ENCODE results near the gene CDKN1B. TPM values are rescaled to one million over a fixed set of nuclear protein-coding genes. Genes with fewer than 3 reads are reported as not detected.

The CDKN1B gene
- total RNA-seq, 1 experiment from 2014 or later = 25.9 TPM

GRCh38 chr12:12720052-12720451 lies 2.9 kb downstream of the CDKN1B start:
- ChIA-PET CTCF (interaction anchor here (0.6 kb wide), 1 partner anchor 401 kb away, joined by 7 read pairs; no protein-coding TSS in a partner anchor), POLR2A (no interaction called here)
- intact Hi-C loops (cut with micrococcal nuclease; ENCODE audit: unreplicated experiment) (no loop called here), in situ Hi-C loops (cut with HindIII; ENCODE audit: low pct_unique_long_range_greater_than_20kb, low sequenced_read_pairs) (no loop called here)
- no peak for ATAC-seq
- peak overlapping the region; percentile 72 to 93 for H3K4me3 ChIP-seq (ENCODE audit: low read depth in 2 of 2, low read length in 2 of 2)
- H3K36me3 ChIP-seq (ENCODE audit: control insufficient read depth, insufficient read depth, low read length) = peaks cover 11% of the 10 kb centered on the region
- TF ChIP-seq TCF7L2 (IDR thresholded peaks at IDR 0.05; ENCODE audit: low read depth, low read length) = no peak
- TF ChIP-seq POLR2AphosphoS5 (IDR thresholded peaks at IDR 0.05; ENCODE audit: low read depth, low read length) = no peak; the same call in 1 of the 2 replicates
- TF ChIP-seq REST (IDR thresholded peaks at IDR 0.05; ENCODE audit: insufficient read depth in 1 of 2, low read depth in 2 of 2, low read length in 1 of 2) = no peak
- no peak for TF ChIP-seq CTCF (IDR thresholded peaks at IDR 0.05)
- TF ChIP-seq SIN3A (IDR thresholded peaks at IDR 0.05; ENCODE audit: borderline replicate concordance, insufficient read depth, low read depth, low read length) = no peak
- no TSS peak for BruUV-seq (replicated peaks)
- no peaks in the 10 kb centered on the region for H3K9me3 ChIP-seq (ENCODE audit: control insufficient read depth, insufficient read depth, low read depth, low read length)
- peak overlapping the region; percentile 96 for H3K27ac ChIP-seq (ENCODE audit: low read length)
- peaks cover 35% of the 10 kb centered on the region for H3K4me1 ChIP-seq (ENCODE audit: control insufficient read depth, insufficient read depth, low read length)
- H3K27me3 ChIP-seq (ENCODE audit: control insufficient read depth, insufficient read depth, low read length) = no peaks in the 10 kb centered on the region
- no peak for DNase-seq (ENCODE audit: low read depth, low spot score)

- H3K36me3 ChIP-seq (ENCODE audit: control insufficient read depth, insufficient read depth, low read length) = peaks cover 11% of the 10 kb centered on the region
- CTCF ChIA-PET = interaction anchor here (0.6 kb wide), 1 partner anchor 402 kb away, joined by 7 read pairs; no protein-coding TSS in a partner anchor
- BruUV-seq (replicated peaks) = no TSS peak
- ATAC-seq = no peak
- H3K4me1 ChIP-seq (ENCODE audit: control insufficient read depth, insufficient read depth, low read length) = peaks cover 28% of the 10 kb centered on the region
- in situ Hi-C loops (cut with HindIII; ENCODE audit: low pct_unique_long_range_greater_than_20kb, low sequenced_read_pairs) = no loop called here
- H3K27me3 ChIP-seq (ENCODE audit: control insufficient read depth, insufficient read depth, low read length) = no peaks in the 10 kb centered on the region
- no peak for DNase-seq (ENCODE audit: low read depth, low spot score)
- H3K9me3 ChIP-seq (ENCODE audit: control insufficient read depth, insufficient read depth, low read depth, low read length) = no peaks in the 10 kb centered on the region
- POLR2A ChIA-PET = interaction anchor here (0.6 kb wide), 1 partner anchor 212 kb away, joined by 4 read pairs; no protein-coding TSS in a partner anchor
- H3K27ac ChIP-seq (ENCODE audit: low read length) = peak overlapping the region; percentile 96
- no peak for TF ChIP-seq CTCF (IDR thresholded peaks at IDR 0.05)
- no peak for TF ChIP-seq POLR2AphosphoS5 (IDR thresholded peaks at IDR 0.05; ENCODE audit: low read depth, low read length)
- no peak for TF ChIP-seq TCF7L2 (IDR thresholded peaks at IDR 0.05; ENCODE audit: low read depth, low read length)
- no peak for TF ChIP-seq REST (IDR thresholded peaks at IDR 0.05; ENCODE audit: insufficient read depth in 1 of 2, low read depth in 2 of 2, low read length in 1 of 2)
- no peak for TF ChIP-seq SIN3A (IDR thresholded peaks at IDR 0.05; ENCODE audit: borderline replicate concordance, insufficient read depth, low read depth, low read length)
- peak overlapping the region; percentile 44 to 93 for H3K4me3 ChIP-seq (ENCODE audit: low read depth in 2 of 2, low read length in 2 of 2)
- intact Hi-C loops (cut with micrococcal nuclease; ENCODE audit: unreplicated experiment) = no loop called here
Observed at GRCh38 chr12:12720672-12721161, 3.5 kb downstream of the CDKN1B start.
